GM21619 (cell line): ENCODE results near the gene KIAA1671.

Experiments
- ATAC-seq: cut with Tn5 transposase; IDR thresholded peaks from one replicate; pipeline ENCODE4 v1.9.1; 2021; ENCODE audit not compliant: unreplicated experiment

Gene KIAA1671

DNA sequence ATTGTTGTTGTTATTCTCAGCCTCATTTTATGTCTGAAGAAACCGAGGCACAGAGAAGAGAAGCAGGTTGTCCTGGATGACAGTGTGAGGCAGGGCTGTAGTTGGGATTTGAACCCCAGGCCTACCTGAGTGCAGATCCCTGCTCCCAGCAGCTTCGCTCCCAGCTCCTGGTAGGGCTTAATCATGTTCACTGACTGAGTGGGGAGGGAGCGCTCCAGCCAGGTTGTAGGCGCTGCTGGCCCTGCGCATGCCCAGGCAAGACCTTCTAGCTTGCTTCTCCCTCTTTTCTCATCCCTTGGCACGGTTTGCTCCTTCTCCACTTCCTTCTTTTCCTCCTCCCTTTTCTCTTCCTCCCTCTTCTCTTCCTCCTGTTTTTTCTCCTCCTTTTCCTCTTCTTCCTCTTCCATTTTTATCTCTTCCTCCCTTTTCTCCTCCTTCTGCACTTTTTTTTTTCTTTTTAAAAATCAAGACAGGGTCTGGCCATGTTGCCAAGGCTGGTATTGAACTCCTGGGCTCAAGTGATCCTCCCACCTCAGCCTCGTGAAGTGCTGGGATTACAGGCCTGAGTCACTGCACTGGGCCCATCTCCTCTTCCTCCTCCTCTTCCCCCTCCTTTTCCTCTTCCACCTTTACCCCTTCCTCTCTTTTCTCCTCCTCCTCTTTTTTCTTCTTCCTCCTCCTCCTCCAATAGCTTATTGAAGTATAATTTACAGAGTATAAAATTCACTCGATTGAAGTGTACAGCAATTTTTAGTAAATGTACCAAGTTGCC, 109.3 kb downstream of the KIAA1671 start:
- no peak for ATAC-seq

DNA sequence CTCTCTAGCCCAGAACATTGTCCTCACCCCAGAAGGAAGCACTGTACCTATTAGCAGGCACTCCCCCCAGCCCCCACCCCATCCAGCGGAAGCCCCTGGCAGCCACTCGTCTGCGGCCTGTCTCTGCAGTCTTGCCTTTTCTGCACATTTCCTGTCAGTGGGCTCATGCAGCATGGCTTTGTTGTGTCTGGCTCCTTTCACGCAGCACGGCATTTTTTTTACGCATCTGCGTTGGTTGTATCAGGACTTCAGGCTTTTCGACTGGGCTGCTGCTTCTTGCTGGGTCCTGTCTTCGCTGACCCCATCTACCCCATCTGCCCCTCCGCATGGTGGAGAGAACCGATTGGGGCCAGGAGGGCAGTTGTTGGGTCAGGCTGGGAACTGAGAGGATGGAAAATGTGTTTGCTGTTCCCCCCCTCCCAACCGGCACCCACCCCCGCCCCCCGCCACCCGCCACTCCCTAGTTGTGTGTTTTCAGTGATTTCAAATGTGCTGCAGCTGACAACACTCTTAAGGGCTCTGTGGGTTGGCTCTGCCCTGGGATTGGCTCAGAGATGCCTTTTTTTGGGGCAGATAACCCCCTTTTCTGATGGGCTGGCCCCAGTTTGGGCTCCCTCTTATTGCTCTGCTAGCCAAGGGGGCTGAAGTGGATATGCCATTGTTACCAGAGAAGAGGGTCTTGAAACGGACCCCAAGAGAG, 110.0 kb downstream of the KIAA1671 start:
- no peak for ATAC-seq

DNA sequence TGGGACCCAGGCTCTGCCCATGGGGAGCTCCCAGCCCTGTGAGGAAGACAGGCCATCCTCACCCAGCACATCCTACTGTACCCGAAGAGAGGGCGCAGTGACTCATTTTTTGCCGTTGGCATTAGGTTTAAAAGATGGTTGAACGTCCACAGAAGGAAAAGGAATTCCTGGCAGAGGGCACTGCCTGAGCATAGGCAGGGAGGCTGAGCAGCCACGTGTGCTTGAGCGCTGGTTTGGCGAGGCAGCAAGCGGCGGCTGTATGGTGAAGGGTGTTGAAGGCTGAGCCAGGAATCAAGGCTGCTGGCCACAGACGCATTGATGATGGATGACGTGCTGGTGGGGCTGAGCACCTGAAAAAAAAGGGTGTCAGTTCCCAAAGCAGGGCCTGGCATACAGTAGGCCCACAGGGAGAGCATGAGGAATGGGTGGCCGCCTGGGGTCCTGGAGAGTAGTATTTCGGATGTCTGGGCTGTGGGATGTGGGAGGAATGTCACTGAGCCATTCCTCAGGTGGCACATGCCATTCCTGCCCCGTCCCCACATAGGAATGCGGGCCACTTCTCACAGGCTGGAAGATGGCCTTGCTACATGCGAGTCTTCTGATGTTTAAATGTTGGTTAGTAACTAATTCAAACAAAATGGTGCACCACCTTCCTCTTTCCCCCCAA, 112.5 kb downstream of the KIAA1671 start:
- ATAC-seq, result no peak

DNA sequence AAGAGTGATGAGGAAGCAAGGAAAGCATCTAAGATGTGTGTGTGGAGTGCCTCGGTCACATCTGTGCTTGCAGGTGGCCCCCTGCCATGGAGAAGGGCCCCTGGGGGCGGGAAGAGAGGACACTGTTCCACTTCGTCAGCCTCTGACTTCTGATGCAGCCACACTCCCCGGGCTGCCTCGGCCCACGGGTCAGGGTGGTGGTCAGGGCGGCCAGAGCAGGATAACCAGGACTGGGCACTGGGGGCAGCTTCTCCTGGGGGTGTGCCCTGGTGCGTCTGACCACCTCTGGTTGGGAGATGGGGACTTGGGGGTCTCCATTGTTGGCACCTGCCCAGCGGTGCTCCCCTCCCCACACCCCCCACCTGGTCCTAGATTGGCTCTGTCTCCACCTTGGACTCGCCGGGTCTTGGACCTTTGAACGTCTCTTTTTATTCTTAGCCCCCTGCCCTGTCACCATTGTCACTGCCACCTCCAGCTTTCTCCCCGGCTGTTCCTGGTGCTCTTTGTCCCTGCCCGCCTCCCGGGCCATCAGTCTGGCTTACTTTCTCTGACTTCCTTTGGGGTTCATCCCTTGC, 114.4 kb downstream of the KIAA1671 start:
- no peak for ATAC-seq

DNA sequence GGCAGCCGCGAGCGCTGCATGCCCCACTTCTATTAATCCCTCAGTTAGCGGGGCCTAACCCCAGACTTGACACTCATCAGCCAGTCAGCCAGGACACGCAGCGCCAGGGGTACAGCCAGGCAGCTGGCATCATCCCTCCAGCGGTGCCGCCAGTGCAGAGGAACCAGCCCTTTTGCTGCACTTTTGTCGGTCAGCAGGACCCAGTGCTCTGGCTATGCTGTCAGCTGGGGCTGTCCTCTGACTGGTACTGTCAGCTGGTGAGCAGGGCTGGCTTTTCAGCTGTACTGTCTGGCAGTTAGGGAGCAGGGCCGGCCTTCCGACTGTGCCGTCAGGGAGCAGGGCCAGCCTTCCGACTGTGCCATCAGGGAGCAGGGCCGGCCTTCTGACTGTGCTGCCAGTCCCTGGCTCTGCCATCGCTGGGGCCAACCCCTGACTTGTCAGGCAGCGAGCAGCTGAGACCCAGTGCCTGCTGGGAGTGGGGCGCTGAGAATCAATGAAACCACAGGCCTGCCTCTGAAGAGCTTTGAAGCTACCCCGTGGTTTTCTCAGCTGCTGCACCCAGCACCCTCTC, 115.4 kb downstream of the KIAA1671 start:
- ATAC-seq, result no peak

DNA sequence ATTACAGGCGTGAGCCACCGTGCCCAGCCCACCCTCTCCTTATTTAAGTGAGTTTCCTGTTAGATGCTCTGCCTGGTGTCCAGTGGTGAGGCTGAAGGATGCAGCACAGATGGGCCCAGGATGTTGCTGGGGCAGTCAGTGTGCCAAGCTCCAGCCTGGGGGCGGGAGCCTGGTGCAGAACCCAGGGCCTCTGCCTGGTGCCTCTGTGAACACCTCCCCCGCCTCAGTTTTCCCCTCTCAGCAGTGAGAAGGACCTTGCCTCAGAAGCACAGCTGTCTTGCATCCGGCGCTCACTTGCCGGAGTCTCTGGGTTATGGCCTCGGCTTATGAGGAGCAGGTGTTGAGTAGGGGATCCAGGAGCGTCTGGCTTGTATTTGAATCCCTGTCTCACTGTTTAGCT, 116.2 kb downstream of the KIAA1671 start:
- ATAC-seq, result no peak

DNA sequence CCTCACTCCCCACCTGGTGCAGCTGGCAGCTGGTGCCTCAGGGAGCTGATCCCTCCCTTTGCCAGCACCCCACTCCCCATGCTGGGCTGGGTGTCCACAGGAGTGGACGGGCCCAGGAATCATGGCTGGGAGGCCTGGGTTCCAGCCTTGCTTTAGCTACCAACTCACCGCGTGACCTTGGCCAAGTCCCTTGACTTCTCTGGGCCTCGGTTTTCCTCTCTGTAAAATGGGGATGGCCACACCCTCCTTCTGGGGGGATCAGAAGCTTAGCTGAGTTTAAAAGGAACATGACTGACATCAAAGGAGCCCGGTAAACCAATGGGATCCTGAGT, 116.9 kb downstream of the KIAA1671 start:
- ATAC-seq, result no peak

DNA sequence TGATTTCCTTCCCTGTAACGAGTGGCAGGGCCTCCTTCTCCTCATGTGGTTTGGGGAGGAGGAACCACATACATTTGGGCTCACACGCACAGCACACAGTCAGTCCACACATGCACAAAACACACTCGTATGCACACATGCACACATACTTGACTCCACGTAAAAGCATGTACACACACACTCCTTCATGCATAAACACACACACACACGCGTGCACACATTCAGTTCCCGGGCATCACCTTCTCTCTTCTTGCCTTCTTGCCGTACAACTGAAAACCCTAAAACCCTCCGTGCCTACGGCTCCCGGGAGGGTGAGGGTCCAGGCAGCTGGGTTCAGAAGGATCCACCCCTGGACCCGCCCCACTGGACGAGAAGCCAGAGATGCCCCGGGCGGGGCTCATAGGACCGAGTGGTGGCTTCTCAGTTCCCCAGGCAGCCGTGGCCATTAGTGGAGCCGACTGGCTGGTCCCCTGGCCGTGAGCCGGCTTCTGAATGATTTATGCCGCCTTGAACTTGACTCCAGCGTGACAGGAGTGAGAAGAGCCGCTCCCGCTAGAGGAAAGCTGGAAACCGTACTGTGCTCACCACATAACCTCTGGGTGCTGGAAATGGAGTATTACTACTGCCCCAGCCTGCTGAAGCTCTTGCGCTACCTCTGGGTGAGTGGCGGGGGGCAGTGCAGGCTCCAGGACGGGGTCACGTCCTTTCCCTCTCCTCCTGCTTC, 117.4 kb downstream of the KIAA1671 start:
- ATAC-seq, result no peak

DNA sequence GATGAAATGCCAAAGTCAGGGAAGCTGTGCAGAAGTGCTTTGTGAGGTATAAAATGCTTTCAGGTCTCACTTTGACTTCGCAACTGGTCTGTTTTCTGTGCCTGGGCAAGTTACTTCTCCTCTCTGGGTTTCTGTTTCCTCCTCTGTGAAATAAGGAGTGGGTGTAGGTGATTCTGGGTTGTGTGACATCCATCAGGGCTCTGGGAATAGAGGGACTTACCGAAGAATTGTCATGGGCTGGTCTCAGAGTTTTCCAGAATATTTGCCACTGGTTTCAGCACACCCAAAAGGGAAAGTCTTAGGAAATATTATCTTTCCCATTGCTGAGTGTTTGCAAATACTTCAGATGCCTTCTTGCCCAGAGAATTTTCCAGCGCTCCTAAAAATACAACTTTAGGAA, 118.4 kb downstream of the KIAA1671 start:
- no peak for ATAC-seq

DNA sequence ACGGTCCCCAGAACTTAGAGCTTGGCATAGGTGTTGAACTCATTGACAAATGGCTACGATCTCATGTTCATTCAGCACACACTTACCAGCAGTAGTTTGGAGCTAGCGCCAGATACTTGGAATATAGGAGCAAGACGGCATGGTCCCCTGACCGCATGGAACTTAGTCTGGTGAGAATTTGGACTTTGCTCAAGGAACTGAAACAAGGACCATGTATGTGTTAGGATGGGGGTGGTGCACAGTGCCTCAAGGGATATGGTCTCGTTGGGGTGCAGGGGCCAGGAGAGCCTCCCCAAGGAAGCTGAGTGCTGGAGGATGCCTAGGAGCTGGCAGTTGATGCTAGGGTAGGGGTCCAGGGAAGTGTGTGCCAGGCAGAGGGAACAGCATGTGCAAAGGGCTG, 119.2 kb downstream of the KIAA1671 start:
- ATAC-seq, result no peak

DNA sequence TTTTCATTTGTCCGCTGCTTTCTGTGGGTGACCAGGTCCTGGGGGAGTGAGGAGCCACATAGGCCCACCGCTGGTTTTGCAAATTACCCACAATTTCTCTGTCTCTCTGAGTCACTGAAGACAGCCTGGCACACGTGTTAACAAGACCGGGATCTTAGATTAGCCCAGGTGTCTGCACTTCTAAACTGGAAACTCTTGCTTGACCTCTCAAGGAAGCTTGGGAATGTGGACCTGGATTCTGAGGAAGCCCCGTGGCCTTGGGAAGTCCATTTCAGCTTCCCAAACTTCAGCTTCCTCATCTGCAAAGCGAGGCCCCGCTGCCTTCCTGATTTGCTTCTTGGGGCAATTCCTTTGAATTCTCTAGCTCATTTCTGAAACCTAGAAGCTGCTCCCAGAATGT, 119.9 kb downstream of the KIAA1671 start:
- no peak for ATAC-seq

DNA sequence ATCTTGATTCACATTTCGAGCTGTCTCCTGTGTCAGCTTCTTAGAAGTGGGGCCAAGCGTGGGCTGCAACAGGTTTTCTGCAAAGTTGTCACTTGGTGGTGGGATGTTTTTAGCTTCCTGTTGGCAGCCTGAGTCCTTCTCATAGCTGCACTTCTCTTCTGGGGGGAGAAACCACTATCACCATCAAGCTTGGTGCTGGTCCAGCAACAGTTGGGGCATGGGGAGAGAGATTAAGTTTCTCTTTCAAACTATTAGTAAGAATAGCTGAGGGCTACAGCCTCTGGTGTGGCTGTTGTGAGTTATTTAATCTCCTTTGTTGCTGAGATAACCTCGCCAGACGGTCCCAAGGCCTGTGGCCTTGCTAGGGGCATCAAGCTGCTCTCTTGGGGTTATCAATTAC, 123.8 kb downstream of the KIAA1671 start:
- ATAC-seq, result no peak

DNA sequence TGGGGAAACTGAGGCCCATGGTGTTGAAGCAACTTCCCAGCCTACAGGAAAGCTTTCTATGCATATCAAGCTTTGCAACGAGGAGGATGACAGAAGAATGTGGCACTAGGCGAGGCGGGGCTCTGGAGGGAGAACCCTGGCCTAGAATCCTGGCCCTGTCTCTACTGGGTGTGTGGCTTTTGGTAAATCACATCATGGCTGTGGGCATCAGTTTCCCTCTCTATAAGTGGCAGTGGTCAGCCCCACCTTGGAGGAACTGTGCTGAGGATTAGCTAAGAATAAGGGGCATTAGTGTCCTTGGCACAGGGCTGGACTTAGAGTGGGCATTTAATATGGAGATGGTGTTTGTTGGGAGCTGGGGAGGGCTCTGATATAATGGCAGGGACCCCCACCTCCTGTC, 124.5 kb downstream of the KIAA1671 start:
- no peak for ATAC-seq

DNA sequence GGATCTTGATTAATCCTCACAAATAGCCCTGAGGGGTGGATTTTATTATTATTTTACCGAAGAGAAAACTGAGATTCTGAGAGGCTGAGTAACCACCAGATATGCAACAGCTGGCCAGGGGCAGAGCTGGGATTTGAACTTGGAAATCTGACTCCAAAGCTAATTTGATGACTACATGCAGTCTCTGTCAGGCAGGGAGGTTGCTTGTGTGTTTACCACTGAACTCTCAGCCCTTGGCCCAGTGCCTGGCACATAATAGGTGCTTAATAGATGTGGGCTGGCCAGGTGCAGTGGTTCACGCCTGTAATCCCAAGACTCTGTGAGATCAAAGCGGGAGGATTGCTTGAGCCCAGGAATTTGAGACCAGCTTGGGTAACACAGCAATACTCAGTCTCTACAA, 125.4 kb downstream of the KIAA1671 start:
- ATAC-seq, result no peak

DNA sequence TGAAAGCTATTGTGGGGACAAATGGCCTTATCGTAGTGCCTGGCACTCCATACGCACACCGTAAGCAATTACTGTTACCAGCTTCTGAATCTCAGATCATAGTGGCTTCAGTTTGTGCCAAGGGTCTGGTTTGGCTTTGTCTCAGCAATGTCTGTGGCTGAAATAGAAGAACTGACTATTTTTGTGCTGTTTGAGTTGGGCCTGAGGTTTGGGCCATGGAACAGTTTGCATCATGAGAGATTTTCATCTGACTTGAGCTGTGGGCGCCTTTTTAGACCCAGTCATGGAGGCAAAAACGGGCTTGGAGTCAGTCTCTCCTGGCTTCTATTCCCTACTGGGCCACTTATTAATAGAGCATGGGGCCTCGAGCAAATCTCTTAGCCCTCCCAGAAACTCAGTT, 126.1 kb downstream of the KIAA1671 start:
- ATAC-seq, result no peak

DNA sequence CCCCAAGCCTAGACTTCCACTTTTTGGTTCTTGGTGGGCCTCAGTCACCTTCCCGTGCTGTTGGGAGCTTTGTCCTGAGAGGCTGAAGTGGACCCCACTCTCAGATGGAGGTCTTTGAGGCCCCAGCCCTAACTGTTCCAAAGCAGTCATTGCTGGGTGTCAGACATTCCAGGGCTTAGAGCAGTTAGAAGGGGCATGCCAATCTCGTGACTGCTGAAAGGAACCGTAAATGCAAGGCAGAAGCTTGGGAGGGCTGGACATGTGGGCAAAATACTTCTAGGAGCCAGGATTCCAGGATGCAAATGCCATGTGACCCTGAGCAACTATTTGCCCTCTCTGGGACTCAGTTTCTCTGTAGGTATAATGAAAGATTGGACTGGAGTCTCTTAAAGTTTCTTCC, 128.3 kb downstream of the KIAA1671 start:
- no peak for ATAC-seq

DNA sequence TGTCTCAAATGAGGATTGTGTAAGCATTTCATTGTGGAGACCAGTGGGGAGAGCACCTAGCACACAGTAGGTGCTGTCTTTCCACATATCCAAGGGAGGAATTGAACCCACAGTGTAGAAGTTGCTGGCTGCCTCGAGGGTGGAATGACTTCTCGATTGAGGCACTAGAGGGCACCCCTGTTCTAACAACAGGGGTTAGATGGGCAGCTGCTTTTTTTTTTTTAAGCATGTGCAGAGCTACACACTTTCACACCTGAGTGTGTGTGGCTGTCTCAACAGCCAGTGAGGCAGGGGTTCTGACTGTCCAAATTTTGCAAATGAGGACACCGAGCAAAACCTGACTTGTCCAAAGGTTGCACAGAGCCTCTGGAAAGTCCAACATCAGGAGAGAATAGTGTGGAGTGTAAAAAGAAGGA, 128.9 kb downstream of the KIAA1671 start:
- ATAC-seq, result no peak

DNA sequence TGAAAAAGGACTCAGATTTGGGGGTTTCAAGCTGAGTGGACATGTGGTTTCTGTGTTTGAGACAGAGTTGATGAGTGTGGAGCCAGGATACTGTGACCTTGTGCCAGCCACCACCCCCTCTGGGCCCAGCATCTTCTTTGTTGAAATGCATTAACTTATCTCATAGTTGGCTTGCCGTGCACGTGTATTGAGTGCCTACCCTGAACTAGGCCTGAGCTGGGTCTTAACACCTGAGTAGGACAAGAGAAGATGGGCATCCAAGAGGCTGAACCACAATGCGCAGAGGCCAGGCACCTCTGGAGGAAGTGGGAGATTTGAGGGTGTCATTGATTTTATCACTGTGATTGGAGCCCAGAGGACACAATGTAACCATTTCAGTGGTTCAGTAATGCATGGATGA, 129.6 kb downstream of the KIAA1671 start:
- ATAC-seq, result no peak

DNA sequence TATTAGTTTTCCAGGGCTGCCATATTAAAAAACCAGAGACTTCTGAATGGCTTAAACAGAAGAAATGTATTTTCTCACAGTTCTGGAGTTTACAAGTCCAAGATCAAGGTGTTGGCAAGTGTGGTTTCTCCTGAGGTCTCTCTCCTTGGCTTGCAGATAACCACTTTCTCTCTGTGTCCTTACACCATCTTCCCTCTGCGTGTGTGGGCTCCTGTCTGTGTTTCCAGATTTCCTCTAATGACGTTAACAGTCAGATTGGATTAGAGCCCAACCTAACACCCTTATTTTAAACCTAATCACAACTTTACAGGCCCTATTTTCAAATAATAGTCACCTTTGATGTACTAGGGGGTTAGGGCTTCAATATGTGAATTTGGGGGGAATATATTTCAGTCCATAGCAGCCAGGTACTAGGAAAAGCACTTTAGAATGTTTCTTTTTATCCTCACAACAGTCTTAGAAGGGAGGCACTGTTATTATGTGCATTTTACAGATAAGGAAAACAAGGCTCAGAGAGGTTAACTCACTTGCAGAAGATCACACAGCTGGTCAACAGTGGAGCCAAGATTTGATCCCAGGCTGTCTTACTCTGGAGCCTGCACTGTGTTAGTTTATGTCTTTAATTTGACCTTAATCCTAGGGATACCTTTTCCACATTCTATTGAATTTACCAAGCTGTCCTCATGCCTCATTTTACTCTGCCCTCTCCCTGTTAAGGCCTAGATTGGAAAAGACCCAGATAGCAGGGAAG, 130.7 kb downstream of the KIAA1671 start:
- ATAC-seq, result no peak

DNA sequence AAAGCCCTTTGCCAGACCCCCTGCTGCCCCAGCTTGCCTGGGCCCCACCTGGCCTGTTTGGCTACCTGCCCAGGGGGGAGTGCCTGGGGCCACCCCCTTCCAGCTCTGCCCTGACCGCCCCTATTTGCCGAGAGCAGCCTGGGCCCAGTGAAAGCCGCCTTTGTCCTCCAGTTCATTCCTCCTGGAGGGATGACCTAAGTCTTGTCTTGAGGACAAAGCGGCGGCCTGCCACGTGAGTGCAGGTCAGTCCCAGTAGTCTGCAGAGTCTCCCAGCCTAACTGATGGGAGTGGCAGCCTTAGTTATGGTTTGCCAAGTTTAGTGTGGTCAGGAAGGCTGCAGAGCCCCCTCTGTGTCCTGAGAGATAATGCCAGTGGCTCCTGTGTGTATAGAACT, 131.3 kb downstream of the KIAA1671 start:
- ATAC-seq, result no peak
